ENCODE results near the gene FAM234A.

FAM234A gene

DNA sequence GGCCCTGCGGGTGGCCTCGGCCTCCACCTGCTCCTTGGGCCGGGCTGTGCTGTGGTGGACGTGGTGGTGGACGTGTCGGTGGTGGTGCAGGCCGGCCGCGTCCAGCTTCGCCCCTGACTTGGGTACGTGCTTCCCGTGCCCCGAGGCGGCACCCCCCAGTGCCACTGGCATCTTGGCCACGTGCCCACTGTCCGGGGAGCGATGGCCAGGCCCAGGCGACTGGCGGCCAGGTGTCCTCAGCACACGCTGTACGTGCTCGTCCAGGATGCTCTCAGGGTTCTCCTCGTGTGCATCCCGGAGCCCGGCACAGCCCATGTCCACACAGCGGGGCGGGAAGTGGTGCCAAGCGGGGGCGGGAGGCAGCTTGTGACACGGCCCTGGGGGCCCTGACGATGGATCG lies 63.2 kb downstream of the FAM234A start:
- H3K4me2 ChIP-seq (ENCODE audit: low read length): no peak overlapping the region
- no peaks in the 10 kb centered on the region for H3K4me1 ChIP-seq (ENCODE audit: control insufficient read depth, low read depth, low read length)
- H3K79me2 ChIP-seq (ENCODE audit: control insufficient read depth, insufficient read depth, low read length): no peaks in the 10 kb centered on the region
- H2AK5ac ChIP-seq (ENCODE audit: low read length): no peak overlapping the region
- H4K5ac ChIP-seq (ENCODE audit: low read length): no peak overlapping the region
- no peak overlapping the region for H3K18ac ChIP-seq (ENCODE audit: low read length)
- H3K4ac ChIP-seq (ENCODE audit: low read depth, low read length): no peak overlapping the region
- no peak overlapping the region for H3K4me3 ChIP-seq (ENCODE audit: low read length)
- no peak overlapping the region for H4K8ac ChIP-seq (ENCODE audit: low read depth, low read length)
- peaks cover 2% of the 10 kb centered on the region for H3K36me3 ChIP-seq (ENCODE audit: control insufficient read depth, insufficient read depth, low read length)
- H2BK5ac ChIP-seq (ENCODE audit: low read length): no peak overlapping the region
- WGBS (ENCODE audit: extremely low coverage, insufficient coverage, low lambda C conversion rate): no CpG with 5 or more reads among the region's 32 CpGs
- H3K79me1 ChIP-seq (ENCODE audit: low read length): no peaks in the 10 kb centered on the region
- H3K27ac ChIP-seq (ENCODE audit: low read depth, low read length): no peak overlapping the region
- H3K23ac ChIP-seq (ENCODE audit: low read length): no peak overlapping the region
- H2BK15ac ChIP-seq (replicated peaks; ENCODE audit: low read depth): no peak overlapping the region
- H3K27me3 ChIP-seq (ENCODE audit: insufficient read depth, low read length, poor library complexity): no peaks in the 10 kb centered on the region
- no peak overlapping the region for H2BK120ac ChIP-seq (ENCODE audit: low read depth, low read length)
- no peak overlapping the region for H3K9ac ChIP-seq (ENCODE audit: low read length)
- DNase-seq: no peak
- no peak overlapping the region for H3K56ac ChIP-seq (ENCODE audit: low read length)

- H2BK5ac ChIP-seq (ENCODE audit: low read length): no peak overlapping the region
- H3K56ac ChIP-seq (ENCODE audit: low read length): no peak overlapping the region
- no peak overlapping the region for H3K9ac ChIP-seq (ENCODE audit: low read length)
- H3K27ac ChIP-seq (ENCODE audit: low read depth, low read length): no peak overlapping the region
- H3K79me1 ChIP-seq (ENCODE audit: low read length): peaks cover 2% of the 10 kb centered on the region
- no peak overlapping the region for H3K4ac ChIP-seq (ENCODE audit: low read depth, low read length)
- H3K23ac ChIP-seq (ENCODE audit: low read length): no peak overlapping the region
- H3K79me2 ChIP-seq (ENCODE audit: control insufficient read depth, insufficient read depth, low read length): no peaks in the 10 kb centered on the region
- peaks cover 2% of the 10 kb centered on the region for H3K36me3 ChIP-seq (ENCODE audit: control insufficient read depth, insufficient read depth, low read length)
- DNase-seq: no peak
- no peaks in the 10 kb centered on the region for H3K27me3 ChIP-seq (ENCODE audit: insufficient read depth, low read length, poor library complexity)
- no peak overlapping the region for H4K8ac ChIP-seq (ENCODE audit: low read depth, low read length)
- H2AK5ac ChIP-seq (ENCODE audit: low read length): no peak overlapping the region
- H2BK120ac ChIP-seq (ENCODE audit: low read depth, low read length): no peak overlapping the region
- H3K18ac ChIP-seq (ENCODE audit: low read length): no peak overlapping the region
- no CpG with 5 or more reads among the region's 6 CpGs for WGBS (ENCODE audit: extremely low coverage, insufficient coverage, low lambda C conversion rate)
- no peak overlapping the region for H3K4me2 ChIP-seq (ENCODE audit: low read length)
- no peaks in the 10 kb centered on the region for H3K4me1 ChIP-seq (ENCODE audit: control insufficient read depth, low read depth, low read length)
- no peak overlapping the region for H2BK15ac ChIP-seq (replicated peaks; ENCODE audit: low read depth)
- no peak overlapping the region for H3K4me3 ChIP-seq (ENCODE audit: low read length)
- no peak overlapping the region for H4K5ac ChIP-seq (ENCODE audit: low read length)
Measured at GRCh38 chr16:301235-301634, 66.6 kb downstream of the FAM234A start.

- DNase-seq: no peak
- Histone ChIP-seq H2AK5ac (ENCODE audit: low read length) (no peak overlapping the region), H3K27ac (ENCODE audit: low read depth, low read length) (no peak overlapping the region), H3K79me2 (ENCODE audit: control insufficient read depth, insufficient read depth, low read length) (no peaks in the 10 kb centered on the region), H3K4ac (ENCODE audit: low read depth, low read length) (no peak overlapping the region), H3K36me3 (ENCODE audit: control insufficient read depth, insufficient read depth, low read length) (no peaks in the 10 kb centered on the region), H3K4me3 (ENCODE audit: low read length) (no peak overlapping the region), H4K5ac (ENCODE audit: low read length) (no peak overlapping the region), H3K23ac (ENCODE audit: low read length) (no peak overlapping the region), H3K56ac (ENCODE audit: low read length) (no peak overlapping the region), H3K4me2 (ENCODE audit: low read length) (no peak overlapping the region), H2BK120ac (ENCODE audit: low read depth, low read length) (no peak overlapping the region), H3K79me1 (ENCODE audit: low read length) (peaks cover 3% of the 10 kb centered on the region), H2BK5ac (ENCODE audit: low read length) (no peak overlapping the region), H2BK15ac (replicated peaks; ENCODE audit: low read depth) (no peak overlapping the region), H3K27me3 (ENCODE audit: insufficient read depth, low read length, poor library complexity) (no peaks in the 10 kb centered on the region), H3K9ac (ENCODE audit: low read length) (no peak overlapping the region), H3K4me1 (ENCODE audit: control insufficient read depth, low read depth, low read length) (no peaks in the 10 kb centered on the region), H3K18ac (ENCODE audit: low read length) (no peak overlapping the region), H4K8ac (ENCODE audit: low read depth, low read length) (no peak overlapping the region)
- WGBS (ENCODE audit: extremely low coverage, insufficient coverage, low lambda C conversion rate): no CpG with 5 or more reads among the region's 13 CpGs
Measured at GRCh38 chr16:301950-302349, 67.3 kb downstream of the FAM234A start.

- no CpG with 5 or more reads among the region's 43 CpGs for WGBS (ENCODE audit: extremely low coverage, insufficient coverage, low lambda C conversion rate)
- H2BK5ac ChIP-seq (ENCODE audit: low read length): no peak overlapping the region
- H3K79me2 ChIP-seq (ENCODE audit: control insufficient read depth, insufficient read depth, low read length): no peaks in the 10 kb centered on the region
- H3K4me3 ChIP-seq (ENCODE audit: low read length): no peak overlapping the region
- no peak overlapping the region for H3K4me2 ChIP-seq (ENCODE audit: low read length)
- H3K23ac ChIP-seq (ENCODE audit: low read length): no peak overlapping the region
- no peak overlapping the region for H3K18ac ChIP-seq (ENCODE audit: low read length)
- no peaks in the 10 kb centered on the region for H3K4me1 ChIP-seq (ENCODE audit: control insufficient read depth, low read depth, low read length)
- H4K8ac ChIP-seq (ENCODE audit: low read depth, low read length): no peak overlapping the region
- H3K27ac ChIP-seq (ENCODE audit: low read depth, low read length): no peak overlapping the region
- DNase-seq: no peak
- H3K9ac ChIP-seq (ENCODE audit: low read length): no peak overlapping the region
- no peak overlapping the region for H3K56ac ChIP-seq (ENCODE audit: low read length)
- H2BK15ac ChIP-seq (replicated peaks; ENCODE audit: low read depth): no peak overlapping the region
- H2BK120ac ChIP-seq (ENCODE audit: low read depth, low read length): no peak overlapping the region
- no peak overlapping the region for H4K5ac ChIP-seq (ENCODE audit: low read length)
- H3K36me3 ChIP-seq (ENCODE audit: control insufficient read depth, insufficient read depth, low read length): peaks cover 2% of the 10 kb centered on the region
- peaks cover 3% of the 10 kb centered on the region for H3K79me1 ChIP-seq (ENCODE audit: low read length)
- H3K4ac ChIP-seq (ENCODE audit: low read depth, low read length): no peak overlapping the region
- H3K27me3 ChIP-seq (ENCODE audit: insufficient read depth, low read length, poor library complexity): no peaks in the 10 kb centered on the region
- no peak overlapping the region for H2AK5ac ChIP-seq (ENCODE audit: low read length)
Measured at GRCh38 chr16:303760-304505, 69.3 kb downstream of the FAM234A start.

- Histone ChIP-seq H3K79me1 (ENCODE audit: low read length) (peaks cover 5% of the 10 kb centered on the region), H3K4me2 (ENCODE audit: low read length) (no peak overlapping the region), H3K18ac (ENCODE audit: low read length) (no peak overlapping the region), H2BK5ac (ENCODE audit: low read length) (no peak overlapping the region), H3K56ac (ENCODE audit: low read length) (no peak overlapping the region), H4K8ac (ENCODE audit: low read depth, low read length) (no peak overlapping the region), H3K4me3 (ENCODE audit: low read length) (no peak overlapping the region), H3K36me3 (ENCODE audit: control insufficient read depth, insufficient read depth, low read length) (peaks cover 2% of the 10 kb centered on the region), H3K4me1 (ENCODE audit: control insufficient read depth, low read depth, low read length) (no peaks in the 10 kb centered on the region), H4K5ac (ENCODE audit: low read length) (no peak overlapping the region), H3K23ac (ENCODE audit: low read length) (no peak overlapping the region), H3K27ac (ENCODE audit: low read depth, low read length) (no peak overlapping the region), H2BK120ac (ENCODE audit: low read depth, low read length) (no peak overlapping the region), H2BK15ac (replicated peaks; ENCODE audit: low read depth) (no peak overlapping the region), H3K79me2 (ENCODE audit: control insufficient read depth, insufficient read depth, low read length) (no peaks in the 10 kb centered on the region), H3K9ac (ENCODE audit: low read length) (no peak overlapping the region), H2AK5ac (ENCODE audit: low read length) (no peak overlapping the region), H3K4ac (ENCODE audit: low read depth, low read length) (no peak overlapping the region), H3K27me3 (ENCODE audit: insufficient read depth, low read length, poor library complexity) (no peaks in the 10 kb centered on the region)
- DNase-seq: no peak
- WGBS (ENCODE audit: extremely low coverage, insufficient coverage, low lambda C conversion rate): no CpG with 5 or more reads among the region's 19 CpGs
Measured at GRCh38 chr16:305916-306626, 71.5 kb downstream of the FAM234A start.
